H9 (cell line): ENCODE measurements around the gene MMP25. TPM values are rescaled to one million over a fixed set of nuclear protein-coding genes. Genes with fewer than 3 reads are reported as not detected.

Source experiments
- DNase-seq: peaks from one replicate; pipeline ENCODE4 v3.0.0-alpha.2; 2017
- H2AFZ ChIP-seq: one replicate; pipeline ENCODE4 v1.6.1; 2013; ENCODE audit warnings: mild to moderate bottlenecking, low read length, control low read depth, moderate library complexity
- H2AK5ac ChIP-seq: 2 replicates; pipeline ENCODE4 v1.6.1; 2013; ENCODE audit warnings: low read length, control low read depth, mixed read lengths; ENCODE audit not compliant: insufficient read length
- H2BK120ac ChIP-seq: one replicate; pipeline ENCODE4 v1.6.1; 2013; ENCODE audit warnings: low read depth, mild to moderate bottlenecking, low read length, control low read depth, inconsistent platforms; ENCODE audit not compliant: poor library complexity, severe bottlenecking
- H2BK12ac ChIP-seq: 2 replicates; pipeline ENCODE4 v1.6.1; 2013; ENCODE audit warnings: low read length, control low read depth, mixed read lengths, low read depth; ENCODE audit not compliant: insufficient read length
- H2BK15ac ChIP-seq: 2 replicates; pipeline ENCODE4 v1.6.1; 2013; ENCODE audit warnings: low read depth, low read length, control low read depth
- H2BK20ac ChIP-seq: one replicate; pipeline ENCODE4 v1.6.1; 2013; ENCODE audit warnings: low read depth, mild to moderate bottlenecking, low read length, control low read depth, inconsistent platforms; ENCODE audit not compliant: poor library complexity, severe bottlenecking
- H2BK5ac ChIP-seq: 2 replicates; pipeline ENCODE4 v1.6.1; 2013; ENCODE audit warnings: low read length, control low read depth, mixed read lengths; ENCODE audit not compliant: insufficient read length
- H3K14ac ChIP-seq: 2 replicates; pipeline ENCODE4 v1.6.1; 2013; ENCODE audit warnings: low read length, control low read depth; ENCODE audit not compliant: insufficient read depth
- H3K18ac ChIP-seq: 2 replicates; pipeline ENCODE4 v1.6.1; 2013; ENCODE audit warnings: low read depth, mild to moderate bottlenecking, mixed read lengths, low read length, control low read depth; ENCODE audit not compliant: insufficient read length
- H3K23ac ChIP-seq: 2 replicates; pipeline ENCODE4 v1.6.1; 2013; ENCODE audit warnings: low read length, control low read depth, mixed read lengths, low read depth; ENCODE audit not compliant: insufficient read length
- H3K23me2 ChIP-seq: 2 replicates; pipeline ENCODE4 v1.6.1; 2013; ENCODE audit warnings: low read depth, mild to moderate bottlenecking, mixed read lengths, low read length, control low read depth; ENCODE audit not compliant: insufficient read length, poor library complexity, severe bottlenecking
- H3K27ac ChIP-seq: 2 replicates; pipeline ENCODE4 v1.5.1; 2013; ENCODE audit warnings: low read length, control low read depth, mixed read lengths, low read depth; ENCODE audit not compliant: insufficient read length
- H3K27me3 ChIP-seq: 2 replicates; pipeline ENCODE4 v1.6.1; 2013; ENCODE audit warnings: low read length, control low read depth, inconsistent platforms; ENCODE audit not compliant: insufficient read depth
- H3K4ac ChIP-seq: 2 replicates; pipeline ENCODE4 v1.6.1; 2013; ENCODE audit warnings: low read depth, mild to moderate bottlenecking, control low read depth, inconsistent platforms, low read length, moderate library complexity
- H3K4me1 ChIP-seq: 2 replicates; pipeline ENCODE4 v1.6.1; 2013; ENCODE audit warnings: low read length, control low read depth, inconsistent platforms; ENCODE audit not compliant: insufficient read depth
- H3K4me2 ChIP-seq: 2 replicates; pipeline ENCODE4 v1.6.1; 2013; ENCODE audit warnings: low read length, control low read depth, mixed read lengths; ENCODE audit not compliant: insufficient read length, insufficient read depth
- H3K56ac ChIP-seq: 2 replicates; pipeline ENCODE4 v1.6.1; 2013; ENCODE audit warnings: low read depth, mild to moderate bottlenecking, mixed read lengths, low read length, control low read depth; ENCODE audit not compliant: insufficient read length
- H3K79me1 ChIP-seq: 2 replicates; pipeline ENCODE4 v1.6.1; 2013; ENCODE audit warnings: low read depth, mild to moderate bottlenecking, moderate library complexity, low read length, control low read depth, inconsistent platforms; ENCODE audit not compliant: insufficient read depth, poor library complexity, severe bottlenecking
- H3K79me2 ChIP-seq: 2 replicates; pipeline ENCODE4 v1.6.1; 2013; ENCODE audit warnings: low read length, control low read depth, inconsistent platforms; ENCODE audit not compliant: insufficient read depth
- H3K9ac ChIP-seq: 2 replicates; pipeline ENCODE4 v1.6.1; 2013; ENCODE audit warnings: low read length, control low read depth, mixed read lengths; ENCODE audit not compliant: insufficient read length; ENCODE audit errors: extremely low read depth
- H3K9me3 ChIP-seq: one replicate; pipeline ENCODE4 v1.6.1; 2013; ENCODE audit warnings: low read depth, low read length, inconsistent platforms; ENCODE audit not compliant: control insufficient read depth
- H3T11ph ChIP-seq: one replicate; pipeline ENCODE4 v1.6.1; 2013; ENCODE audit warnings: mild to moderate bottlenecking, low read length, control low read depth, inconsistent platforms
- H4K20me1 ChIP-seq: one replicate; pipeline ENCODE4 v1.6.1; 2013; ENCODE audit not compliant: control insufficient read depth, insufficient read length, insufficient read depth
- H4K5ac ChIP-seq: 2 replicates; pipeline ENCODE4 v1.6.1; 2013; ENCODE audit warnings: low read depth, mild to moderate bottlenecking, mixed read lengths, low read length, control low read depth; ENCODE audit not compliant: insufficient read length
- H4K8ac ChIP-seq: replicated peaks from 2 replicates; pipeline ENCODE4 v1.6.1; 2013; ENCODE audit warnings: low read length, control low read depth, mixed read lengths, low read depth; ENCODE audit not compliant: insufficient read length
- H4K91ac ChIP-seq: 2 replicates; pipeline ENCODE4 v1.6.1; 2013; ENCODE audit warnings: low read depth, mild to moderate bottlenecking, moderate library complexity, mixed read lengths, low read length, control low read depth; ENCODE audit not compliant: insufficient read length
- H3K27ac Mint-ChIP-seq, 3 experiments: 2 replicates in 2 of 3; 3 replicates in 1 of 3; pipeline ENCODE4 v1.8.0; 2020 to 2021; ENCODE audit warnings: mixed read lengths in 3 of 3, mild to moderate bottlenecking in 1 of 3, moderate library complexity in 1 of 3
- H3K27me3 Mint-ChIP-seq: 2 replicates; pipeline ENCODE4 v1.8.0; 2021; ENCODE audit warnings: low read depth, mild to moderate bottlenecking, moderate library complexity, mixed read lengths
- H3K36me3 Mint-ChIP-seq, 3 experiments: 2 replicates in 2 of 3; 3 replicates in 1 of 3; pipeline ENCODE4 v1.8.0; 2020 to 2021; ENCODE audit warnings: low read depth in 3 of 3, mixed read lengths in 3 of 3; ENCODE audit not compliant: insufficient read depth in 1 of 3
- H3K4me1 Mint-ChIP-seq, 2 experiments: 2 replicates each; pipeline ENCODE4 v1.8.0; 2020; ENCODE audit warnings: mixed read lengths in 2 of 2
- H3K4me3 Mint-ChIP-seq, 2 experiments: 2 replicates in 1 of 2; 3 replicates in 1 of 2; pipeline ENCODE4 v1.8.0; 2020 to 2021; ENCODE audit warnings: mild to moderate bottlenecking in 2 of 2, mixed read lengths in 2 of 2, moderate library complexity in 1 of 2
- H3K9me3 Mint-ChIP-seq, 2 experiments: 2 replicates in 1 of 2; 3 replicates in 1 of 2; pipeline ENCODE4 v1.8.0; 2020; ENCODE audit warnings: mild to moderate bottlenecking in 2 of 2, mixed read lengths in 2 of 2, moderate library complexity in 1 of 2
- CTCF ChIP-seq: fragments of 200-600 bp; sonication (generic); conservative IDR thresholded peaks from 3 replicates; pipeline ENCODE4 v1.8.0; 2021; ENCODE audit warnings: antibody characterized with exemption, mild to moderate bottlenecking
- WGBS: extraction: QIAGEN DNeasy Blood & Tissue Kit; methylation state at CpG from one replicate; pipeline ENCODE4 v1.1.7; 2013; ENCODE audit warnings: missing lambda C conversion rate, low lambda C conversion rate, mixed read lengths; ENCODE audit not compliant: insufficient read length; ENCODE audit errors: extremely low coverage; 5-methylcytosine and 5-hydroxymethylcytosine counted together
- total RNA-seq: library from RNA; stranded (reverse); gene quantifications from 2 replicates; pipeline ENCODE4 v1.2.1, GENCODE V29; 2021

Gene MMP25
- total RNA-seq, 1 experiment from 2014 or later, result 13.5 TPM

GRCh38 chr16:3001316-3001715, 45.0 kb upstream of the MMP25 start:
- no peaks in the 10 kb centered on the region for H3K27me3 ChIP-seq

More at GRCh38 chr16:3001316-3001715, 45.0 kb upstream of the MMP25 start:
- no peak overlapping the region for H2AK5ac ChIP-seq
- WGBS, result no CpG with 5 or more reads among the region's 12 CpGs
- Mint-ChIP-seq H3K4me1 (peaks cover 12 to 34% of the 10 kb centered on the region in 2 experiments), H3K9me3 (no peaks in the 10 kb centered on the region), H3K4me3 (no peak overlapping the region), H3K27ac (no peak overlapping the region), H3K36me3 (peaks cover 0 to 7% (median 0%) of the 10 kb centered on the region in 3 experiments; a peak in 3 of 7 replicates), H3K27me3 (no peaks in the 10 kb centered on the region; the same call in none of the 2 replicates)
- no peak overlapping the region for H3T11ph ChIP-seq
- H4K5ac ChIP-seq, result no peak overlapping the region
- H3K9ac ChIP-seq, result no peak overlapping the region
- no peak overlapping the region for H3K18ac ChIP-seq
- no peak overlapping the region for H4K8ac ChIP-seq
- peaks cover 2% of the 10 kb centered on the region for H4K20me1 ChIP-seq
- no peak overlapping the region for H4K91ac ChIP-seq
- TF ChIP-seq CTCF, result 0 out of 3 replicates have a peak, but pooled peaks have one; percentile 17
- no peak overlapping the region for H3K27ac ChIP-seq
- no peak overlapping the region for H3K4me2 ChIP-seq
- H3K79me1 ChIP-seq, result no peaks in the 10 kb centered on the region
- H3K23ac ChIP-seq, result no peak overlapping the region
- H2BK5ac ChIP-seq, result no peak overlapping the region
- no peak overlapping the region for H2BK20ac ChIP-seq
- DNase-seq, result peak; percentile 76
- no peak overlapping the region for H3K56ac ChIP-seq
- H3K4ac ChIP-seq, result no peak overlapping the region
- no peak overlapping the region; the same call in 1 of the 2 replicates for H3K14ac ChIP-seq
- no peaks in the 10 kb centered on the region for H3K9me3 ChIP-seq
- H3K23me2 ChIP-seq, result no peaks in the 10 kb centered on the region
- H3K4me1 ChIP-seq, result peaks cover under 1% of the 10 kb centered on the region; the same call in 1 of the 2 replicates
- H2BK12ac ChIP-seq, result no peak overlapping the region
- no peaks in the 10 kb centered on the region for H3K79me2 ChIP-seq
- no peak overlapping the region for H2BK120ac ChIP-seq
- no peak overlapping the region for H2AFZ ChIP-seq
- no peak overlapping the region for H2BK15ac ChIP-seq
